GM21825 (cell line): ENCODE measurements around the gene TRAF2.

Source experiments
- ATAC-seq: cut with Tn5 transposase; IDR thresholded peaks from one replicate; pipeline ENCODE4 v1.9.1; 2021; ENCODE audit warnings: mild to moderate bottlenecking, moderate library complexity; ENCODE audit not compliant: unreplicated experiment

TRAF2 gene

GRCh38 chr9:136958473-136958872, 72.2 kb downstream of the TRAF2 start:
- no peak for ATAC-seq

DNA sequence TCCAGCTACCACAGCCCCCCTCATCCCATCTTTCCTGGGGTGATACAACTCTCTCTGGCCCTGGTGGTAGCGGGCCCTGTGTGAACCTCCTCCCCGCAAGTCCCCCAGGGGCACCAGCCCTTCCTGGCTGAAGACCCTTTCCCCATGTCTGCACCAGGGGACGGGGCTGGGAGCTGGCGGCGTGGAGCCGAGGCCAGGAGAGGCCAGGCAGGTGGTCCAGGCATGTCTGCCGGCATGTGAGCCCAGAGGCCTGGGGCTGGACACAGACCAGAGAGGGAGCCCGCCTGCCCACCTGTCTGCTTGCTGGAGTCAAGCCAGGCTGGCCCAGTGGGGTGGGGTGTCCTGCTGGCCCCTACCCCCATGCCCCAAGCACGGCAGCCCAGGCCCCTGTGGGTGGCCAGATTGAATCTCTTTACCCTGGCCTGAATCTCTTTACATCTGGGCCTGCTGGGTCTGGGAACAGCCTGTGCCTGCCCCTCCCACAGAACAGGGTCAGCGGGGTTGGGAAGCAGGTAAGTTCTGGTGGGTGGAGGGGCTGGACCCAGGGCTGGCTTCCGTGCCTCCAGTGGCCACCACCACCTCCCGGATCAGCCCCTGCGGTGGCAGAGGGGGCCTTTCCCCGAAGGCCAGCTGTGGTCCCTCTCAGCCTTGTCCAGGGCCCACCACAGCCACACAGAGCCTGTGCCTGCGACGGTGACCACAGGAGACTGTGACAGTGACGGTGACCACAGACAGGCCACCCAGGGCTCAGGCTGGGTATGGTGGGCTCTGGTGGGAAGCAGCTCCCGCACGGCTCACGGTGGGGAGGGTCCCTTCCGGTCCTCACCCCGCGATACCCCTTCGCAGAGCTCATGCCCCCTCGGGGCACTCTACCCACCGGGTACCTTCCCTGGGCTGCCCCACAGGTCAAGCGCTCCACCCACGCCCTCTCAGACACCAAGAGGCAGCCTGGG, 72.9 kb downstream of the TRAF2 start:
- no peak for ATAC-seq

GRCh38 chr9:136960212-136960937, 74.1 kb downstream of the TRAF2 start:
- ATAC-seq: no peak

- ATAC-seq: no peak
Measured at GRCh38 chr9:136960938-136961275, 74.6 kb downstream of the TRAF2 start.

- no peak for ATAC-seq
Measured at GRCh38 chr9:136961279-136962065, 75.2 kb downstream of the TRAF2 start.

- no peak for ATAC-seq
Measured at GRCh38 chr9:136962163-136962562, 75.8 kb downstream of the TRAF2 start.

GRCh38 chr9:136962701-136963248, 76.5 kb downstream of the TRAF2 start:
- ATAC-seq: no peak

GRCh38 chr9:136963341-136963740, 77.0 kb downstream of the TRAF2 start:
- no peak for ATAC-seq

DNA sequence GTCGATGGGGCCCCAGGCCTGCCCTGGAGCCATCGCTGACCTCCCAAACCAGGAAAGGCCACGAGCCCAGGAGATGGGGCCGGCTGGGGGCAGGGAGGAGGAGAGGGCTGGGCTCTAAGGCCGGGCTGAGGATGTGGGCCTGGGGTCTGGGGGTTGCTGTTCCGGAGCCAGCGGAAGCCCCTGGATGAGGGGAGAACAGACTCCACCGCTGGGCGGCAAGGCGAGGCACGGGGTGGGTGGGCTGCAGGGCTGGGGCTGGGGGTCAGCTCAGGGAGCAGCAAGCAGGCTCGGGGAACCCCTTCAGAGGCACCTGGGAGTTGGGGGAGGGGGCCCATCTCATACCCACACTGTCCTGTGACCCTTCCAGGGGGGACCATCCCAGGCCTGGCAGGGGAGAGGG, 77.4 kb downstream of the TRAF2 start:
- no peak for ATAC-seq

- no peak for ATAC-seq
Measured at GRCh38 chr9:136964171-136964689, 77.9 kb downstream of the TRAF2 start.

DNA sequence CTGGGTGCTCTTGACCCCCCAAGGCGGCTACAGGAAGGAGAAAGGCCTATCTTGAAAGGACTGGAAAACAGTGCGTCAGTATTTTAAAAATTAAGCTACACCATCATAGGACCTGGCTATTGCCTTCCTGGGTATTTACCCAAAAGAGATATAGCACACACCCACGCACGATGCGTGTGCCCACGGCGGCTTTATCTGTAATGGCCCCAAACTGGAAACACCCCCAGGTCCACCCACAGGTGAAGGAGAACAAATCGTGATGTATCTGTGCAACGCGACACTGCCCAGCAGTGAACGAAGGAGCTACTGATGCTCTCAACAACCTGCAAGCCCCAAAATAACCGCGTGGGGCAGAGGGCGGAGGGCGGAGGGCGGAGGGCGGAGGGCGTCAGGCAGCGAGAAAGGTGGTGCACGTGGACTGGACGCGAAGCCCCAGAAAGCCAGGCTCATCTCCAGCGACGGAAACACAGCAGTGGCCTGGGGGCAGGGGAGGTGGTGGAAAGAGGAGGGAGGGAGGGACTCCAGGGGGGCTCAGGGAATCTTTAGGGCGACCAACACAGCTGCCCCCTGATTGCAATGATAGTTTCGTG, 78.6 kb downstream of the TRAF2 start:
- no peak for ATAC-seq

- no peak for ATAC-seq
Measured at GRCh38 chr9:136965771-136966484, 79.6 kb downstream of the TRAF2 start.

DNA sequence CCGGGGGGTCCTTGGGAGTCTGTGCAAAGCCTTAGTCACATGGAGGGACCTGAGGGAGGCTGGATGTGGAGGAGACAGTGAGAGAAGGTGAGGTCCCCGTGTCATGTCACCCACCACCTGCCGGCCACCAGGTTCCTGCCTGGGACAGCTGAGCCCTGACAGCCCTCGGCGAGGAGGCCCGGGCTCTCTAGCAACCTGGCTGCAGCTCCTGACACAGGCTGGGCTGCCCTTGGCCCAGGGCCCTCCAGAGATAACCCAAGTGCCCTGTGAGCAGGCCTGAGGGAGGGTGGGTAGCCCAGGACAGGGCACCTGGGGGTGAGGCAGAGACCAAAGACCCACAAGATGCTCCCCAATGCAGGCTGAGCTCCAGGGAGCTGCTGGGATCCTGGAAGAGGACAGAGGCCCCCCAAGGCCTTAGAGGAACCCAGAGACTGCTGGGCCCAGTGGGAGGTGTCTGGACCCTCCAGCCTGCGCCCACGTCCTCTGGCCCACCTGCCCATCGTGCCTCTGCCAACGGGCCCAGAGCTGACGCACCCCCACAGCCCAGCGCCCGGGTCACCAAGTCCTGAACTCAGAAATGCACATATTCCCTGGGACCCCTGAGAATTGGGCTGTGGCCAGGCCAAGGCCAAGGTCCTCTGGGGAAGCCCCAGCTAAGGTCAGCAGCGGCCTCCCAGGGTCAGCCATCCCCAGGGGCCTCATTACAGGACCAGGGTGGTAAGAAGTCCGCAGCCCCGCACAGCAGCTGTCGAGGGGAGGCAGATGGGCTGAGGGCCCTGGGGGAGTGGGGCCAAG, 82.2 kb downstream of the TRAF2 start:
- no peak for ATAC-seq

GRCh38 chr9:136969150-136969549, 82.8 kb downstream of the TRAF2 start:
- no peak for ATAC-seq

- ATAC-seq: no peak
Measured at GRCh38 chr9:136969774-136970173, 83.5 kb downstream of the TRAF2 start.

- no peak for ATAC-seq
Measured at GRCh38 chr9:136970361-136970760, 84.0 kb downstream of the TRAF2 start.

DNA sequence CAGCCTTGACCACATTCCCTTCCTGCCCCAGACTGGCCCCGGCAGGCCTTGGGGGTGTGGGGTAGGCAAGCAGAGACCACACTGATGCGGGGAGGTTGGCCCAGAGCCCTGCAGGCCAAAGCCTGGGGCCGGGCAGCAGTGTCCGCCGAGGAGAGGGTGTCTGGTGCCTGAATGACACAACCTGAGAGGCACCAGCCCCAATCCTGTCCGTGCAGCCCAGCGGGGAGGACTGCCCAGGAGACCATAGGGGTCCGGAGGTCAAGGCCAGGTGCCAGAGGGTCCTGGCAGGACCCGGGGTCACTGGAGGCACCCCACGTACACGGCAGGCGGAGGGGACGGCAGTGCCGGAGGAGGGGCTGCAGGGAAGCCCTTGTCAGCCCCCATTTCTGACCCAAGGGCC, 85.4 kb downstream of the TRAF2 start:
- ATAC-seq: no peak

- ATAC-seq: no peak
Measured at GRCh38 chr9:136972335-136972734, 86.0 kb downstream of the TRAF2 start.

DNA sequence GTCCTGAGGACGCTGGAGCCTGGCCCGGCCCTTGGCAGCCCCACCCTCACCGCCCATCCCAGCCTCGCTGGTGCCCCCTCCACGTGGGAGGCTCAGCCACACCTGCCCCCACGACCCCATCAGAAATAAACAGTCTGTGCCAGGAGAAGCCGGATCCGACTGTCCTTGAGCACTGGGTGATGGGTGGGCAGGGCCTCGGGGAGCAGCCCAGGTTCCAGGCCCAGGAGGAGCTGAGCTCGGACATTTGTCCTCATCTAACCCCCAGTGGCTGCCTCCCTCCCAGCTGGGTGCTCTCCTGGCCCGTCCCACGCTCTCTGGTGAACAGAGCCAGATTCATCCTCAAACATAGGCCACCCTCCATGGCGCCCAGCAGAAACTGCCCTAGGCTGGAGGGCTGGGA, 86.4 kb downstream of the TRAF2 start:
- no peak for ATAC-seq
